Activated T-cell treated with anti-CD3 and anti-CD28 coated beads, Interleukin-2, amount 50 U/mL, for 72 hours (primary cell): ENCODE measurements around the gene FAT1. TPM values are rescaled to one million over a fixed set of nuclear protein-coding genes. Genes with fewer than 3 reads are reported as not detected.
"Not testable (repeated sequence)": the region's sequence is repeated elsewhere in the genome, so short reads cannot be mapped to it uniquely, and the experiment has no call there.

Experiments
- ATAC-seq, 2 donors: fragments of 150-1000 bp; cut with Tn5 transposase; replicated peaks in 1 of 2; 2 replicates each; pipeline ENCODE4 v1.10.0; 2021; ENCODE audit warnings: moderate library complexity in 2 of 2, mild to moderate bottlenecking in 1 of 2
- DNase-seq, 2 donors: peaks; one replicate each; pipeline ENCODE4 v3.0.0; 2021 to 2022; ENCODE audit warnings: mixed read lengths in 1 of 2
- H3K27ac Mint-ChIP-seq: one replicate; pipeline ENCODE4 v1.8.0; 2022; ENCODE audit warnings: mild to moderate bottlenecking, moderate library complexity, mixed read lengths
- H3K27me3 Mint-ChIP-seq: one replicate; pipeline ENCODE4 v1.8.0; 2022; ENCODE audit warnings: low read depth, mixed read lengths
- H3K36me3 Mint-ChIP-seq, 2 donors: one replicate each; pipeline ENCODE4 v1.8.0; 2022; ENCODE audit warnings: mixed read lengths in 2 of 2, mild to moderate bottlenecking in 1 of 2; ENCODE audit not compliant: insufficient read depth in 2 of 2
- H3K4me1 Mint-ChIP-seq: one replicate; pipeline ENCODE4 v1.8.0; 2022; ENCODE audit warnings: low read depth, mixed read lengths
- H3K4me3 Mint-ChIP-seq, 2 donors: one replicate each; pipeline ENCODE4 v1.8.0; 2022; ENCODE audit warnings: mild to moderate bottlenecking in 2 of 2, mixed read lengths in 2 of 2, moderate library complexity in 2 of 2
- H3K9me3 Mint-ChIP-seq, 2 donors: one replicate each; pipeline ENCODE4 v1.8.0; 2022; ENCODE audit warnings: mixed read lengths in 2 of 2
- total RNA-seq, 2 donors: library from RNA; stranded (reverse); gene quantifications; one replicate each; pipeline ENCODE4 v1.2.3, GENCODE V29; 2022

Gene FAT1
- total RNA-seq, 2 donors from 2014 or later, result 0.07 to 0.36 TPM

DNA sequence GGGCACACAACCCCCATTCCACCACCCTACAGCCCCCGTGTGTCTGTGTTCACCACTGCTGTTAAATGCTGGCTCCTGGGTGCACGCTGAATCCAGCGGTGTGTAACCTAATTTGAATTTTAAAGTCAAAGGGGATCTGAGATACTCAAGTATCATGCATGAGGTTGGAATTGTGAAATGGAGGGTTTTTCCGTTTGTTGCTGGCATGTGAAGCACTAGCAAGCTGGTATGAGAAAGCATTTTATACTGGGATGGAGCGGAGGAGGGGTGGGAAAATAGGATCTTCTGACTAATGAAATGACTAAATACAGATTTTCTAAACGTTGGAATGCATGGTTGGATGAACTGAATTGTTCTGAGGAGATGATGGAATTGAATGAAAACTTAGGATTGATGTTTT is 36.9 kb upstream of the FAT1 start:
- no peak for DNase-seq
- Mint-ChIP-seq H3K27ac (no peak overlapping the region), H3K27me3 (no peaks in the 10 kb centered on the region), H3K4me3 (no peak overlapping the region), H3K4me1 (no peaks in the 10 kb centered on the region), H3K36me3 (no peaks in the 10 kb centered on the region), H3K9me3 (peaks cover 7 to 15% of the 10 kb centered on the region in 2 donors)
- no peak for ATAC-seq

DNA sequence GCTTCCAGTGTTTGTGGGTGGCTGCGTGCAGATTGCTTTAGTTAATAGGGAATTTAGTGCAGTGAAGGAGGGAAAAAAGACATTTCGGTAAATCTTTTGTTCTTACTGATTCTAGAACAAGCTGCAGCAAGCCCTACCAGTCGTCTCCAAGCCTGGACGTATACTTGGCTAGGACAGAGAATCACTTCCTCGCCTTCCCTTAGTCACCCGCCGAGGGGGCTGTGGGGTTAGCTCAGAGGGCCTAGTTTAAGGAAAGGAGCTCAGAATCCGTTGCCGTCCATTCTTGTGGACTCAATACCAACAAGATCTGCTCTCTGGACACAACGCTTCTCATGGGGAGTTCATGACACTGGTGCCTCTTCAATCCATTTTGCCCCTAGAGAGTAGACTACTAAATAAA is 36.3 kb upstream of the FAT1 start:
- Mint-ChIP-seq H3K36me3 (no peaks in the 10 kb centered on the region), H3K4me3 (no peak overlapping the region)
- no peak for ATAC-seq

GRCh38 chr4:186758929-186759682 is 35.5 kb upstream of the FAT1 start:
- H3K9me3 Mint-ChIP-seq, result peaks cover 7 to 15% of the 10 kb centered on the region in 2 donors
- H3K4me3 Mint-ChIP-seq, result no peak overlapping the region
- H3K27ac Mint-ChIP-seq, result no peak overlapping the region
- H3K36me3 Mint-ChIP-seq, result no peaks in the 10 kb centered on the region
- no peaks in the 10 kb centered on the region for H3K4me1 Mint-ChIP-seq
- no peaks in the 10 kb centered on the region for H3K27me3 Mint-ChIP-seq
- no peak for ATAC-seq
- no peak for DNase-seq

More for the DNA sequence above, 36.3 kb upstream of the FAT1 start:
- Mint-ChIP-seq H3K27me3 (no peaks in the 10 kb centered on the region), H3K4me1 (no peaks in the 10 kb centered on the region), H3K9me3 (peaks cover 7 to 15% of the 10 kb centered on the region in 2 donors), H3K27ac (no peak overlapping the region)
- no peak for DNase-seq

DNA sequence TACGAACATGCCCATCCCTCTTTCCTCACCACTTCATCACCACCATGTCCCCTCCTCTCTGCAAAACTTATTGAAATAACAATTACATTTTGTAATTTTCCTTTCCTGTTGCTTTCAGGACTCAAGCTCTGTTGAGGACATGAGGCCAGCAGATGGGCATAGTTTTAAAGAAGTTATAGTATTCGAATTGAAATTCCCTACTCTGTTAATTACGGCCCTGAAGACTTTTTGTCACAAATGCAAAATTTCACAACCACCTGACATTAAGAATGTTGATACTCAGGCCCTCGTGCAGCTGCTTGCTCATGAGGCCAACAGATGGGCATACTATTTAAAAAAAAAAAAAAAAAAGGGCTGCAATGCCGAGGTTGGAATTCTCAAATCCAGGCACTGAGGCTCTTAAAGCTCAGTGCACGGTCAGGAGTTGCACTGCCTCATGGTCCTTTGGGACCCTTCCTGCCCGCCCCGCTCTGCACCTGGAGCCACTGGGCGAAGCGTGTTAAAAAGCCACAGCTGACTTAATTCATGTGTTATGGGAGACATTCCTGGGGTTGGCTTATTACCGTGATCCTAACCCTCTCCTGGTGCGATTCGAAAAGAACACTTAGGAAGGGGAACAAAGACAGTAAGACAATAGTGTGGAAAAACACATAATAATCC is 34.2 kb upstream of the FAT1 start:
- Mint-ChIP-seq H3K36me3 (no peaks in the 10 kb centered on the region), H3K27me3 (no peaks in the 10 kb centered on the region), H3K27ac (no peak overlapping the region), H3K4me3 (no peak overlapping the region), H3K4me1 (no peaks in the 10 kb centered on the region), H3K9me3 (peaks cover 7 to 15% of the 10 kb centered on the region in 2 donors)
- no peak for DNase-seq
- ATAC-seq, result no peak

- H3K27ac Mint-ChIP-seq, H3K27me3 Mint-ChIP-seq, H3K36me3 Mint-ChIP-seq, DNase-seq, ATAC-seq, H3K4me3 Mint-ChIP-seq, H3K4me1 Mint-ChIP-seq: not testable (repeated sequence)
- H3K9me3 Mint-ChIP-seq, result peaks cover 7 to 15% of the 10 kb centered on the region in 2 donors
These were observed 32.9 kb upstream of the FAT1 start for GRCh38 chr4:186756550-186756949.

DNA sequence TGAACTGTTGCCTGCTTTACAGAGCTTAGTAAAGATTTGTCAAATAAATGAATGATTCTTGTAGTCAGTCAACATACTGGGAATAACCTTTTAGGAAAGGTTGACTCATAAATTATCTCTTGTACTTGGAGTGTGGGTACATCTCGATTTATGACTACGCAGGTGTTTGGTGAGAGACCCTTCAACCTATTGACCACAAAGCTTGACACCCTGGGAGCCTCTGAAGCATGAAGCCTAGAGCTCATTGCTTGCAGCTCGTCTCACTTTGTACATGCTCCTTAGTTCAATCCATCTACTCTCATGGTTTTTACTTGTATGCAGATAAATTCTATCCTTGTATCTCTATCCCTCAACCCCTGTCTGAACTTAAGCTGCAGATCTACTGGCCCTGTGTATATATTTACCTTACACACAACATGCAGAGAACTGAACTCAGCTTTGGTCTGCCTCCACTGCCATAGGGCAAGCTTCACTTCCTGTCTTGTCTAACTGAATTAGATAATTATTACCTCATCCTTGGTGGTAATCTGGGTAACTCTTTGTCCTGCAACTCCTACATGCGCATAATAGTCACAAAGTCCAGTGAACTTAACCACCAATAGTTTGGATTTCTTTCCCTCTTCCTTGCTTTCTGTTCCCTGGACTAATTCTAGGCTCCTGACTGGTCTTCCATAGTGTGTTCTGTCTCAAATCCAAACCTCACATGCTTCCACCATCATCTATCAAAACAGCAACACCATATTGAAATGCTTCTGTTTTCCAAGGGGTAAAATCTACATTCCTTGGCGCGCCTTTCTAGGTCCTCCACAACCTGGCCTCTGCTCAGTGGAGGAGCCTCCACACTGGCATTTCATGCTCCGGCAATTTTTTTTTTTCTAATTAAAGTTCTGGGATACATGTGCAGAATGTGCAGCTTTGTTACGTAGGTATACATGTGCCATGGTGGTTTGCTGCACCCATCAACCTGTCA is 32.2 kb upstream of the FAT1 start:
- Mint-ChIP-seq H3K4me1 (no peaks in the 10 kb centered on the region), H3K4me3 (no peak overlapping the region), H3K27ac (no peak overlapping the region), H3K36me3 (no peaks in the 10 kb centered on the region), H3K9me3 (peaks cover 7 to 15% of the 10 kb centered on the region in 2 donors), H3K27me3 (no peaks in the 10 kb centered on the region)
- no peak for DNase-seq
- no peak for ATAC-seq

DNA sequence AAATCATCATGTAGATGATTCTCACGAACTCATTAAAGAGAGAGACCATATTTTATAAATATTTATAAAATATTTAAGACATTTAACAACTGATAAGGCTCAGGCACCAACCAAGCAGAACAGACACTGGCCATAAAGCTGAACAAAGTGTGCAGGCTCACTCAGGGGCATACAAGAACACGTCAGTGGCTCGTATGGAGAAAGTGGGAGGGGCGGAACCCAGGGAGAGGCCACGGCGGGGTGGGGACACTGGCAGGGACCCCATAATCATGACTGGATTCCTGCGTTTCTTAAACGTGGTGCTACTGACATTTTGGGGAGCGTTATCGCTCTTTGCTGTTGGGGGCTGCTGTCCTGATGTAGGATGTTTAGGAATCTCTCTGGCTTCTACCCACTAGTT is 31.3 kb upstream of the FAT1 start:
- Mint-ChIP-seq H3K9me3 (peaks cover 7 to 11% of the 10 kb centered on the region in 2 donors), H3K4me3 (no peak overlapping the region), H3K4me1 (no peaks in the 10 kb centered on the region), H3K27ac (no peak overlapping the region), H3K27me3 (no peaks in the 10 kb centered on the region), H3K36me3 (no peaks in the 10 kb centered on the region)
- no peak for DNase-seq
- ATAC-seq, result no peak

DNA sequence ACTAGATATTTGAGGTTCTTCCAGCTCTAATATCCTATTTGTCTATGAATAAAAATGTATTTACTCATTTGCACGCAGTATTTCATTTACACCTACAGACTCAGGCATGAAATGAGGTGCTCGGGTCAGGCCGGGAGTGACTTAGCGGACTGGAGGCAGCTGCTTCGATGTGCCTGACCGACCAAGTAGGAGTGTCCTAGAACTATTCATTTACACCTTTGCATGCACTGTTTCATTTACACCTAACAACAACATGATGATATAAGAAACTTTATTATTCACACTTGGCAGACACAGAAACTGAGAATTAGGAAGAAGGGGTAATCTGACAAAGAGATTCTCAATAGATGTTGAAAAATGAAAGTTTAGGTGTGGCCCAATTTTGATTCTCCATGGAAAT is 28.7 kb upstream of the FAT1 start:
- no peak for ATAC-seq
- no peak for DNase-seq
- Mint-ChIP-seq H3K9me3 (peaks cover 0 to 7% of the 10 kb centered on the region in 2 donors), H3K27ac (no peak overlapping the region), H3K36me3 (no peaks in the 10 kb centered on the region), H3K4me3 (no peak overlapping the region), H3K4me1 (no peaks in the 10 kb centered on the region), H3K27me3 (no peaks in the 10 kb centered on the region)

DNA sequence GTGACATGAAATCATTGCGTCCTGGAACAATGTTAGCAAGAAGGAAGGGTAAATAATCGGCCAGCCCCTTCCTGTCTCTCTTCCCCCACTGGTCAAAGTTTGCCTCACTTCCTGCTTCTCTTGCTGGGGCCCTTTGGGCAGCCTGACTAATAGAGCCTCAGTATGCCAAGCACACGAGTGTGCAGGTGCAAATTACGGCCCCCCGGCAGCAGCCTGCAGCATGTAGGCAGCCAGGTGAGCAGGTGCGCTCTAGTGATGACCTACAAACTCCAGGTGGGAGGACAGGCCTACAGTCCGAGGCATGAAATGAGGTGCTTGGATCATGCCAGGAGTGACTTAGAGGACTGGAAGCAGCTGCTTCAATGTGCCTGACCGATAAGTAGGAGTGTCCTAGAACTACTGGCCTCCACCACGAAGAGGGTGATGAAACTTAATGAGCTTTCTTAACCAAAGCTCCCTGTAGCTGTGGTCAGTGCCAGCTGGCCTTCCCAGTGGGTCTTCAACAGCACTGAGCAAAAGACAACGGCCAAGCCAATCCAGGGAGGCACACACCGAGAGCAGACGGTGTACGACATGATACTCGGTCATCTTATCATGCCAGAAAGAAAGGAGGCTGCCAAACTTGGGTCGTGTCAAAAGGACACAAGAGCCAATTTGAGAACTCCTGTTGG is 26.1 kb upstream of the FAT1 start:
- Mint-ChIP-seq H3K27me3 (no peaks in the 10 kb centered on the region), H3K4me3 (no peak overlapping the region), H3K9me3 (peaks cover 0 to 2% of the 10 kb centered on the region in 2 donors), H3K4me1 (no peaks in the 10 kb centered on the region), H3K36me3 (no peaks in the 10 kb centered on the region), H3K27ac (no peak overlapping the region)
- no peak for ATAC-seq
- DNase-seq, result no peak

GRCh38 chr4:186746581-186746980 is 22.9 kb upstream of the FAT1 start:
- H3K9me3 Mint-ChIP-seq, result peaks cover 0 to 2% of the 10 kb centered on the region in 2 donors
- ATAC-seq (no peak), DNase-seq (no peak)
- no peaks in the 10 kb centered on the region for H3K27me3 Mint-ChIP-seq
- no peak overlapping the region for H3K4me3 Mint-ChIP-seq
- H3K36me3 Mint-ChIP-seq, result no peaks in the 10 kb centered on the region
- no peaks in the 10 kb centered on the region for H3K4me1 Mint-ChIP-seq
- H3K27ac Mint-ChIP-seq, result no peak overlapping the region

DNA sequence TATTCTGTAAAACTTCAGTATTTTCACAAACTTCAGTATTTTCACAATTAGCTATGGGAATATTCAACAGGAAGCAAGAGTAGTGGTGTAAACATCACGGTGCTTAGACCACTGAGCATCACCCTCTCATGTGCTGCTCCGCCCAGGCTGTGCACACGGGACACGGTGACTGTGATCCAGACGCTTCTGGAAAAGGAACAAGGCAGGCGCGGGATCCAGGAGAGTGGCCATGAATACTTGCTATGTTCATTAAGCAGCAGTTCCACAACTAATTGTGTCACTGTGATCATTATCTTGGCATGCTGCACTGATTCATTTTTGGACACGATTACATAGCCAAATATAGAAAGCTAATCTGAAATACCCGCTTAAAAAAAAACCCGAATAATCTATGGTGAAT is 19.6 kb upstream of the FAT1 start:
- Mint-ChIP-seq H3K36me3 (no peaks in the 10 kb centered on the region), H3K27me3 (no peaks in the 10 kb centered on the region), H3K9me3 (peaks cover 1 to 2% of the 10 kb centered on the region in 2 donors), H3K27ac (no peak overlapping the region), H3K4me1 (no peaks in the 10 kb centered on the region), H3K4me3 (no peak overlapping the region)
- ATAC-seq, result no peak
- no peak for DNase-seq

DNA sequence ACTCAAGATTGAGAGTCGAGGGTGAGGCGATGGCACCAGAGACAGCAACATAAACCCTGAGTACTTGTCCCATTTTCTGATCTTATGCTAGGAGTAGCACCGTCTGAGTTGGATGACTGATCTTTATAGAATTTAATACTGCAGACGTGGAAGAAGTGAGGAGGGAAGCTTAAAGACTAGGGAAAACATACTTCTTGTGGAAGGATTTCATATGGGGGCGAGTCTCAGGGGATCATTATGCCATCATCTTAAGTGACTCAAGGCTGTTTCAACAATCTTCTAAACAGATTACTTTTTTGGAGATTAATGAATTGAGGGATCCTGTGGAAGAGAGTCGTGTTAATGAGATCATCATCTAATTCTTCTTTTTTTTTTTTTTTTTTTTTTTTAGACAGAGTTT is 17.2 kb upstream of the FAT1 start:
- Mint-ChIP-seq H3K9me3 (peaks cover 1 to 2% of the 10 kb centered on the region in 2 donors), H3K4me3 (no peak overlapping the region), H3K4me1 (no peaks in the 10 kb centered on the region), H3K27ac (no peak overlapping the region), H3K27me3 (no peaks in the 10 kb centered on the region), H3K36me3 (no peaks in the 10 kb centered on the region)
- ATAC-seq, result no peak
- no peak for DNase-seq
